IMR-90 (cell line): ENCODE measurements around the gene AQP1. TPM values are rescaled to one million over a fixed set of nuclear protein-coding genes. Genes with fewer than 3 reads are reported as not detected.

ENCODE experiments used
- ATAC-seq: fragments of 200-7000 bp; cut with Tn5 transposase; 2 replicates; pipeline ENCODE4 v1.9.1; 2020; ENCODE audit warnings: low read depth, mild to moderate bottlenecking, moderate library complexity
- BruUV-seq: library from RNA; stranded (reverse); fragments of 400-500 nt; replicated peaks from 2 replicates; lab custom pipeline; 2021; lab: Mats Ljungman, UMichigan
- CTCF ChIA-PET: fragments of 300-600 bp; formaldehyde crosslinking; extraction: SDS; loops from one replicate; lab custom pipeline; 2021; ENCODE audit warnings: antibody characterized with exemption; lab: Yijun Ruan, JAX
- POLR2A ChIA-PET: fragments of 300-600 bp; sonication (Branson Sonifier 250); formaldehyde crosslinking; loops from one replicate; lab custom pipeline; 2022; ENCODE audit warnings: antibody characterized with exemption; ENCODE audit not compliant: unreplicated experiment; lab: Charles Lee
- DNase-seq: peaks from one replicate; pipeline ENCODE4 v3.0.0; 2013
- H2AFZ ChIP-seq: replicated peaks from 2 replicates; pipeline ENCODE3; 2013; ENCODE audit warnings: low read length, mild to moderate bottlenecking; ENCODE audit not compliant: poor library complexity
- H2AK5ac ChIP-seq: 2 replicates; pipeline ENCODE4 v1.6.1; 2013; ENCODE audit warnings: low read depth, low read length, inconsistent platforms
- H2AK9ac ChIP-seq: replicated peaks from 2 replicates; pipeline ENCODE3; 2013; ENCODE audit warnings: mild to moderate bottlenecking, low read depth, low read length, moderate library complexity; ENCODE audit not compliant: poor library complexity
- H2BK120ac ChIP-seq: 2 replicates; pipeline ENCODE4 v1.6.1; 2013; ENCODE audit warnings: low read depth, low read length, inconsistent platforms
- H2BK15ac ChIP-seq: 3 replicates; pipeline ENCODE4 v1.6.1; 2013; ENCODE audit warnings: low read depth, low read length, inconsistent platforms
- H2BK20ac ChIP-seq: 2 replicates; pipeline ENCODE4 v1.6.1; 2013; ENCODE audit warnings: low read depth, mild to moderate bottlenecking, inconsistent platforms, low read length, moderate library complexity
- H2BK5ac ChIP-seq: 2 replicates; pipeline ENCODE4 v1.6.1; 2013; ENCODE audit warnings: mild to moderate bottlenecking, low read depth, low read length, inconsistent platforms; ENCODE audit not compliant: poor library complexity, severe bottlenecking
- H3K14ac ChIP-seq: replicated peaks from 2 replicates; pipeline ENCODE4 v1.6.1; 2013; ENCODE audit warnings: low read depth, low read length, inconsistent platforms
- H3K18ac ChIP-seq: 2 replicates; pipeline ENCODE4 v1.6.1; 2013; ENCODE audit warnings: low read depth, low read length, control low read depth
- H3K23ac ChIP-seq: 2 replicates; pipeline ENCODE4 v1.6.1; 2013; ENCODE audit warnings: low read depth, low read length, inconsistent platforms
- H3K27ac ChIP-seq: 2 replicates; pipeline ENCODE4 v1.5.1; 2013; ENCODE audit warnings: mild to moderate bottlenecking, control low read depth, low read length; ENCODE audit not compliant: insufficient read depth
- H3K27me3 ChIP-seq: 2 replicates; pipeline ENCODE4 v1.6.1; 2013; ENCODE audit warnings: low read length; ENCODE audit not compliant: control insufficient read depth, insufficient read depth
- H3K36me3 ChIP-seq: 2 replicates; pipeline ENCODE4 v1.6.1; 2013; ENCODE audit warnings: low read length, mixed read lengths; ENCODE audit not compliant: control insufficient read depth, insufficient read depth
- H3K4ac ChIP-seq: 2 replicates; pipeline ENCODE4 v1.6.1; 2013; ENCODE audit warnings: low read depth, low read length, inconsistent platforms
- H3K4me1 ChIP-seq: 2 replicates; pipeline ENCODE4 v1.6.1; 2013; ENCODE audit warnings: low read length, mixed read lengths; ENCODE audit not compliant: control insufficient read depth, insufficient read depth
- H3K4me2 ChIP-seq: 2 replicates; pipeline ENCODE4 v1.6.1; 2013; ENCODE audit warnings: low read depth, mild to moderate bottlenecking, control low read depth, low read length, moderate library complexity
- H3K4me3 ChIP-seq: 2 replicates; pipeline ENCODE4 v1.5.1; 2013; ENCODE audit warnings: low read depth, mild to moderate bottlenecking, control low read depth, low read length, moderate library complexity; ENCODE audit not compliant: insufficient read depth
- H3K56ac ChIP-seq: 2 replicates; pipeline ENCODE4 v1.6.1; 2013; ENCODE audit warnings: low read length, inconsistent platforms; ENCODE audit not compliant: insufficient read depth; ENCODE audit errors: extremely low read depth
- H3K79me1 ChIP-seq, 2 experiments: 2 replicates each; pipeline ENCODE4 v1.6.1; 2013; ENCODE audit warnings: low read length in 2 of 2, inconsistent platforms in 1 of 2, low read depth in 1 of 2
- H3K9ac ChIP-seq: 2 replicates; pipeline ENCODE4 v1.6.1; 2013; ENCODE audit warnings: low read depth, low read length, control low read depth
- H3K9me1 ChIP-seq: 2 replicates; pipeline ENCODE4 v1.6.1; 2013; ENCODE audit warnings: low read length, inconsistent platforms; ENCODE audit not compliant: insufficient read depth
- H3K9me3 ChIP-seq: 2 replicates; pipeline ENCODE4 v1.6.1; 2013; ENCODE audit warnings: low read length; ENCODE audit not compliant: control insufficient read depth, insufficient read depth
- H4K20me1 ChIP-seq: 2 replicates; pipeline ENCODE4 v1.6.1; 2013; ENCODE audit warnings: low read length, inconsistent platforms; ENCODE audit not compliant: insufficient read depth
- H4K5ac ChIP-seq: 2 replicates; pipeline ENCODE4 v1.6.1; 2013; ENCODE audit warnings: mild to moderate bottlenecking, low read depth, low read length, control low read depth
- H4K8ac ChIP-seq, 2 experiments: 2 replicates each; pipeline ENCODE4 v1.6.1; 2013; ENCODE audit warnings: low read depth in 2 of 2, low read length in 2 of 2, control low read depth in 1 of 2, inconsistent platforms in 1 of 2
- H4K91ac ChIP-seq: 2 replicates; pipeline ENCODE4 v1.6.1; 2013; ENCODE audit warnings: low read depth, low read length, inconsistent platforms; ENCODE audit not compliant: insufficient read depth
- BHLHE40 ChIP-seq: fragments of 150-350 bp; IDR thresholded peaks from 2 replicates; pipeline ENCODE4 v1.6.1; 2016; ENCODE audit warnings: mild to moderate bottlenecking, low read depth, low read length
- NFE2L2 ChIP-seq: fragments of 150-350 bp; IDR thresholded peaks from 2 replicates; pipeline ENCODE4 v1.6.1; 2016; ENCODE audit warnings: low read depth, mild to moderate bottlenecking, low read length
- RAD21 ChIP-seq: IDR thresholded peaks from 2 replicates; pipeline ENCODE4 v1.6.1; 2012; ENCODE audit warnings: low read length, improper control_type of control experiment
- SMC3 ChIP-seq: fragments of 150-350 bp; IDR thresholded peaks from 2 replicates; pipeline ENCODE4 v1.6.1; 2016; ENCODE audit warnings: low read depth, mild to moderate bottlenecking, antibody characterized with exemption, low read length, moderate library complexity
- WGBS, 2 experiments: methylation state at CpG; one replicate each; pipeline versions ENCODE4 v1.1.5 to v1.1.7; 2013; ENCODE audit warnings: missing lambda C conversion rate in 2 of 2; ENCODE audit not compliant: insufficient read length in 1 of 2; ENCODE audit errors: extremely low coverage in 2 of 2; 5-methylcytosine and 5-hydroxymethylcytosine counted together
- dilution Hi-C: fragments of 300-500 bp; cut with HindIII; formaldehyde crosslinking; loops from one replicate; pipeline ENCODE4 v1.14.3; 2018; ENCODE audit warnings: low sequenced_read_pairs; ENCODE audit not compliant: unreplicated experiment
- in situ Hi-C: fragments of 300-500 bp; cut with MboI; formaldehyde crosslinking; loops from 3 replicates; pipeline ENCODE4 v1.14.3; 2019; ENCODE audit warnings: low sequenced_read_pairs, inconsistent platforms, mixed read lengths
- intact Hi-C: fragments of 100-400 bp; cut with micrococcal nuclease; formaldehyde crosslinking; loops from 2 replicates; pipeline ENCODE4 v1.10.0; 2022
- polyA plus RNA-seq, 3 experiments: library from polyadenylated mRNA; depleted of rRNA; stranded (reverse); fragments of >200 nt; gene quantifications; 2 replicates each; pipeline ENCODE4 v1.2.3, GENCODE V29; 2012; ENCODE audit warnings: low replicate concordance in 1 of 3
- total RNA-seq: library from RNA; depleted of rRNA; stranded (reverse); fragments of >200 nt; gene quantifications from 2 replicates; pipeline ENCODE4 v1.2.3, GENCODE V29; 2012
- TF ChIP-seq, protein P1 (sequence below): fragments of 150-350 bp; IDR thresholded peaks from 2 replicates; pipeline ENCODE4 v1.6.1; 2016; ENCODE audit warnings: low read depth, mild to moderate bottlenecking, low read length, moderate library complexity, borderline replicate concordance
- TF ChIP-seq, protein P2 (sequence below): conservative IDR thresholded peaks from 2 replicates; pipeline ENCODE4 v1.5.1; 2012; ENCODE audit warnings: mild to moderate bottlenecking, low read depth, low read length, improper control_type of control experiment
- TF ChIP-seq, protein P3 (sequence below): fragments of 150-350 bp; IDR thresholded peaks from 2 replicates; pipeline ENCODE4 v1.6.1; 2017; ENCODE audit warnings: mild to moderate bottlenecking, antibody characterized with exemption, low read length, low read depth

The AQP1 gene
- total and polyA plus RNA-seq, 2 of the 4 experiments (the other 2 are of a cell fraction) = 0.18 to 0.39 TPM

DNA sequence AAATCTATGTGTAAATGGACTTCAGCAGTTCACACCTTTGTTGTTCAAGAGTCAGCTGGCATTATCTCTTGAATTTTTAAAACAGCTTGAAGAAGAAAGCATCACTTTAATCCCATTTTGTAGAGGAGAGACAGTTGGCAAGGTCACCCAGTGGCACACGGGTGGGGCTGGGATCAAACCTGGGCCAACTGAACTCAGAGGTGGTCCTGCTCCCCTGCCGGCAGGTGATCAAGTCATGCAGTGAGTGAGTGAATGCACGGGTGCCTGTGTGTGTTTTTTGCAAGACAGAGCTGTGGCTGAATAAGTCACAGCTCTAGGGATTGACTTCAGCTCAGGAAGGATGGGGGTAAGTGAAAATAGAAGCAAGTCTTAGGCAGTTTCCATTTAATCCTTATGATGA lies 61.6 kb downstream of the AQP1 start:
- ChIA-PET CTCF (interaction anchor here (1.0 kb wide), 1 partner anchor 34 kb away, joined by 4 read pairs; no protein-coding TSS in a partner anchor), POLR2A (no interaction called here)
- no peak overlapping the region for H3K18ac ChIP-seq
- no peak overlapping the region for H4K8ac ChIP-seq
- H2BK120ac ChIP-seq = no peak overlapping the region
- no peak overlapping the region for H3K4ac ChIP-seq
- H2BK20ac ChIP-seq = no peak overlapping the region
- no peak overlapping the region for H3K4me3 ChIP-seq
- DNase-seq = no peak
- BruUV-seq = no TSS peak
- no peak overlapping the region for H2BK5ac ChIP-seq
- no peak overlapping the region for H2BK15ac ChIP-seq
- H3K14ac ChIP-seq = no peak overlapping the region
- no peak overlapping the region for H3K9ac ChIP-seq
- no peak overlapping the region for H3K23ac ChIP-seq
- no peak overlapping the region for H2AK9ac ChIP-seq
- no peaks in the 10 kb centered on the region for H3K9me1 ChIP-seq
- dilution Hi-C loops = no loop called here
- H3K56ac ChIP-seq = no peak overlapping the region
- WGBS, 2 experiments = 40% methylated on average over 2 of the region's 3 CpGs; no CpG with 5 or more reads in 1 of the 2 experiments
- no peak overlapping the region for H3K27ac ChIP-seq
- intact Hi-C loops = no loop called here
- no peak overlapping the region for H3K4me2 ChIP-seq
- H4K20me1 ChIP-seq = no peaks in the 10 kb centered on the region
- peaks cover 63% of the 10 kb centered on the region for H3K27me3 ChIP-seq
- no peak overlapping the region for H2AK5ac ChIP-seq
- no peaks in the 10 kb centered on the region for H3K9me3 ChIP-seq
- H2AFZ ChIP-seq = no peak overlapping the region
- H3K79me1 ChIP-seq = no peaks in the 10 kb centered on the region
- TF ChIP-seq, protein P1, sequence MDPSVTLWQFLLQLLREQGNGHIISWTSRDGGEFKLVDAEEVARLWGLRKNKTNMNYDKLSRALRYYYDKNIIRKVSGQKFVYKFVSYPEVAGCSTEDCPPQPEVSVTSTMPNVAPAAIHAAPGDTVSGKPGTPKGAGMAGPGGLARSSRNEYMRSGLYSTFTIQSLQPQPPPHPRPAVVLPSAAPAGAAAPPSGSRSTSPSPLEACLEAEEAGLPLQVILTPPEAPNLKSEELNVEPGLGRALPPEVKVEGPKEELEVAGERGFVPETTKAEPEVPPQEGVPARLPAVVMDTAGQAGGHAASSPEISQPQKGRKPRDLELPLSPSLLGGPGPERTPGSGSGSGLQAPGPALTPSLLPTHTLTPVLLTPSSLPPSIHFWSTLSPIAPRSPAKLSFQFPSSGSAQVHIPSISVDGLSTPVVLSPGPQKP = no peak
- TF ChIP-seq NFE2L2 = no peak
- TF ChIP-seq, protein P2, sequence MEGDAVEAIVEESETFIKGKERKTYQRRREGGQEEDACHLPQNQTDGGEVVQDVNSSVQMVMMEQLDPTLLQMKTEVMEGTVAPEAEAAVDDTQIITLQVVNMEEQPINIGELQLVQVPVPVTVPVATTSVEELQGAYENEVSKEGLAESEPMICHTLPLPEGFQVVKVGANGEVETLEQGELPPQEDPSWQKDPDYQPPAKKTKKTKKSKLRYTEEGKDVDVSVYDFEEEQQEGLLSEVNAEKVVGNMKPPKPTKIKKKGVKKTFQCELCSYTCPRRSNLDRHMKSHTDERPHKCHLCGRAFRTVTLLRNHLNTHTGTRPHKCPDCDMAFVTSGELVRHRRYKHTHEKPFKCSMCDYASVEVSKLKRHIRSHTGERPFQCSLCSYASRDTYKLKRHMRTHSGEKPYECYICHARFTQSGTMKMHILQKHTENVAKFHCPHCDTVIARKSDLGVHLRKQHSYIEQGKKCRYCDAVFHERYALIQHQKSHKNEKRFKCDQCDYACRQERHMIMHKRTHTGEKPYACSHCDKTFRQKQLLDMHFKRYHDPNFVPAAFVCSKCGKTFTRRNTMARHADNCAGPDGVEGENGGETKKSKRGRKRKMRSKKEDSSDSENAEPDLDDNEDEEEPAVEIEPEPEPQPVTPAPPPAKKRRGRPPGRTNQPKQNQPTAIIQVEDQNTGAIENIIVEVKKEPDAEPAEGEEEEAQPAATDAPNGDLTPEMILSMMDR = no peak
- no peak for TF ChIP-seq RAD21
- TF ChIP-seq SMC3 = no peak
- TF ChIP-seq, protein P3, sequence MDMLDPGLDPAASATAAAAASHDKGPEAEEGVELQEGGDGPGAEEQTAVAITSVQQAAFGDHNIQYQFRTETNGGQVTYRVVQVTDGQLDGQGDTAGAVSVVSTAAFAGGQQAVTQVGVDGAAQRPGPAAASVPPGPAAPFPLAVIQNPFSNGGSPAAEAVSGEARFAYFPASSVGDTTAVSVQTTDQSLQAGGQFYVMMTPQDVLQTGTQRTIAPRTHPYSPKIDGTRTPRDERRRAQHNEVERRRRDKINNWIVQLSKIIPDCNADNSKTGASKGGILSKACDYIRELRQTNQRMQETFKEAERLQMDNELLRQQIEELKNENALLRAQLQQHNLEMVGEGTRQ = no peak
- no peak for TF ChIP-seq BHLHE40
- H3K36me3 ChIP-seq = no peaks in the 10 kb centered on the region
- H4K5ac ChIP-seq = no peak overlapping the region
- H3K4me1 ChIP-seq = no peaks in the 10 kb centered on the region
- in situ Hi-C loops = no loop called here
- no peak for ATAC-seq
- H4K91ac ChIP-seq = no peak overlapping the region
